B cell (primary cell): ENCODE data around the gene CWF19L1.

Experiments used
- CTCF ChIP-seq: fragments of 200-600 bp; IDR thresholded peaks from one replicate; pipeline ENCODE4 v1.8.0; 2022; ENCODE audit warnings: antibody characterized with exemption, mild to moderate bottlenecking
- EZH2 ChIP-seq: IDR thresholded peaks from 2 replicates; pipeline ENCODE4 v1.6.1; 2012; ENCODE audit warnings: borderline replicate concordance, low read depth, mild to moderate bottlenecking, moderate library complexity, low read length; ENCODE audit not compliant: insufficient read depth, poor library complexity, severe bottlenecking

GRCh38 chr10:100291356-100291755, 23.9 kb upstream of the CWF19L1 start:
- TF ChIP-seq CTCF, result no peak
- no peak for TF ChIP-seq EZH2
